AG20443 (cell line): ENCODE measurements around the gene NFILZ.
A peak's percentile ranks its signal among the peaks of the same experiment; 100 is the strongest.

Experiments
- DNase-seq: peaks from one replicate; pipeline ENCODE4 v3.0.0; 2012; ENCODE audit warnings: low spot score, mixed read lengths

The NFILZ gene

GRCh38 chr19:8641908-8642547 is 11.6 kb downstream of the NFILZ start:
- DNase-seq = peak; percentile 67

- DNase-seq = no peak
Observed at GRCh38 chr19:8642561-8642960, 12.1 kb downstream of the NFILZ start.

GRCh38 chr19:8643860-8644653 is 13.6 kb downstream of the NFILZ start:
- DNase-seq = no peak

GRCh38 chr19:8648240-8648639 is 17.8 kb downstream of the NFILZ start:
- no peak for DNase-seq

- peak; percentile 86 for DNase-seq
Observed at GRCh38 chr19:8654591-8655339, 24.3 kb downstream of the NFILZ start.

- DNase-seq = no peak
Observed at GRCh38 chr19:8655340-8655709, 24.9 kb downstream of the NFILZ start.

GRCh38 chr19:8657869-8658268 is 27.4 kb downstream of the NFILZ start:
- no peak for DNase-seq

- no peak for DNase-seq
Observed at GRCh38 chr19:8659905-8660304, 29.5 kb downstream of the NFILZ start.

- no peak for DNase-seq
Observed at GRCh38 chr19:8662263-8662662, 31.8 kb downstream of the NFILZ start.

GRCh38 chr19:8663920-8664670 is 33.7 kb downstream of the NFILZ start:
- DNase-seq = no peak

GRCh38 chr19:8664671-8665057 is 34.2 kb downstream of the NFILZ start:
- DNase-seq = no peak

- no peak for DNase-seq
Observed at GRCh38 chr19:8665468-8666213, 35.2 kb downstream of the NFILZ start.

GRCh38 chr19:8666814-8667405 is 36.5 kb downstream of the NFILZ start:
- DNase-seq = no peak

GRCh38 chr19:8673276-8673891 is 43.0 kb downstream of the NFILZ start:
- DNase-seq = no peak

GRCh38 chr19:8675066-8675465 is 44.6 kb downstream of the NFILZ start:
- DNase-seq = no peak

- no peak for DNase-seq
Observed at GRCh38 chr19:8678244-8678807, 47.9 kb downstream of the NFILZ start.
